H1 (cell line): ENCODE results near the gene CSAD.

Source experiments
- BACH1 ChIP-seq: IDR thresholded peaks from 2 replicates; pipeline ENCODE4 v1.6.1; 2012; ENCODE audit warnings: low read length, improper control_type of control experiment
- CBX5 ChIP-seq: fragments of 300-800, 300-1000 bp; sonication (generic); IDR thresholded peaks from 2 replicates; pipeline ENCODE4 v1.7.1; 2016; ENCODE audit warnings: antibody characterized with exemption, low read length, low read depth
- EP300 ChIP-seq, 2 experiments: IDR thresholded peaks; 1 replicate in 1 of 2; 2 replicates in 1 of 2; pipeline ENCODE4 v1.6.1; 2011 to 2012; ENCODE audit warnings: low read depth in 2 of 2, low read length in 2 of 2, mild to moderate bottlenecking in 2 of 2, borderline replicate concordance in 1 of 2, inconsistent platforms in 1 of 2, moderate library complexity in 1 of 2
- GABPA ChIP-seq: IDR thresholded peaks from 2 replicates; pipeline ENCODE4 v1.6.1; 2011; ENCODE audit warnings: mild to moderate bottlenecking, low read length, moderate library complexity, borderline replicate concordance; ENCODE audit not compliant: insufficient read depth
- HDAC6 ChIP-seq: IDR thresholded peaks from one replicate; pipeline ENCODE4 v1.7.1; 2012; ENCODE audit warnings: low read depth, mild to moderate bottlenecking, inconsistent platforms, low read length, moderate library complexity
- POLR2A ChIP-seq, 2 experiments: IDR thresholded peaks; 1 replicate in 1 of 2; 2 replicates in 1 of 2; pipeline ENCODE4 v1.6.1; 2011; ENCODE audit warnings: low read depth in 2 of 2, low read length in 2 of 2, mild to moderate bottlenecking in 2 of 2; ENCODE audit errors: control extremely low read depth in 1 of 2
- SIX5 ChIP-seq: IDR thresholded peaks from 2 replicates; pipeline ENCODE4 v1.6.1; 2011; ENCODE audit warnings: mild to moderate bottlenecking, low read depth, low read length
- TBP ChIP-seq: IDR thresholded peaks from 2 replicates; pipeline ENCODE4 v1.6.1; 2011; ENCODE audit warnings: low read depth, low read length, improper control_type of control experiment
- TF ChIP-seq, protein P1 (sequence below), 3 experiments: IDR thresholded peaks; 1 replicate in 2 of 3; 2 replicates in 1 of 3; pipeline versions ENCODE4 v1.5.1 to v1.6.1; 2011; ENCODE audit warnings: low read length in 3 of 3, mild to moderate bottlenecking in 3 of 3, inconsistent platforms in 2 of 3, low read depth in 1 of 3, moderate library complexity in 1 of 3; ENCODE audit not compliant: insufficient read depth in 1 of 3; ENCODE audit errors: control extremely low read depth in 1 of 3
- TF ChIP-seq, protein P2 (sequence below): IDR thresholded peaks from 2 replicates; pipeline ENCODE4 v1.6.1; 2011; ENCODE audit warnings: low read length, improper control_type of control experiment
- TF ChIP-seq, protein P3 (sequence below): IDR thresholded peaks from 2 replicates; pipeline ENCODE4 v1.6.1; 2012; ENCODE audit warnings: inconsistent platforms
- TF ChIP-seq, protein P4 (sequence below): IDR thresholded peaks from 2 replicates; pipeline ENCODE4 v1.6.1; 2012; ENCODE audit warnings: inconsistent platforms
- TF ChIP-seq, protein P5 (sequence below): IDR thresholded peaks from 2 replicates; pipeline ENCODE4 v1.6.1; 2012; ENCODE audit warnings: low read length, inconsistent platforms

DNA sequence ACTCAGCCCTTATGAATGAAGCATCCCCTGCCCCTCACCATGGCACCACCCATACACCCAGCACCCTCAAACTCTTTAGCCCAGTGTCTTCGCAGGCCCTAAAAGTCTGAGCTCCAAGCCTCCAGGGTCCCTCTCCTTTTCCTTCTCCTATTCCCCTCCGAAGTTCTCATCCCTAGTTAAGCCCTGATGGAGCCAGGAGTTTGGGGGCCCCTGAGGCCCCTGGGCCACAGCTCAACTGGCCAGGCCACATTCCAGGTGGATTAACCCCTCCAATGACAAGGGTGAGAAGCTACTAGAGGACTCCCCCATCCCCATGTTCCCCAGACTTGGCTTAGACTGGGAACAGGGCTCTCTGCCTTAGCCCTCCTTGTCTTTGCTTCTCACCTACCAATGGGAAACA is 48.7 kb upstream of the CSAD start:
- TF ChIP-seq, protein P1, sequence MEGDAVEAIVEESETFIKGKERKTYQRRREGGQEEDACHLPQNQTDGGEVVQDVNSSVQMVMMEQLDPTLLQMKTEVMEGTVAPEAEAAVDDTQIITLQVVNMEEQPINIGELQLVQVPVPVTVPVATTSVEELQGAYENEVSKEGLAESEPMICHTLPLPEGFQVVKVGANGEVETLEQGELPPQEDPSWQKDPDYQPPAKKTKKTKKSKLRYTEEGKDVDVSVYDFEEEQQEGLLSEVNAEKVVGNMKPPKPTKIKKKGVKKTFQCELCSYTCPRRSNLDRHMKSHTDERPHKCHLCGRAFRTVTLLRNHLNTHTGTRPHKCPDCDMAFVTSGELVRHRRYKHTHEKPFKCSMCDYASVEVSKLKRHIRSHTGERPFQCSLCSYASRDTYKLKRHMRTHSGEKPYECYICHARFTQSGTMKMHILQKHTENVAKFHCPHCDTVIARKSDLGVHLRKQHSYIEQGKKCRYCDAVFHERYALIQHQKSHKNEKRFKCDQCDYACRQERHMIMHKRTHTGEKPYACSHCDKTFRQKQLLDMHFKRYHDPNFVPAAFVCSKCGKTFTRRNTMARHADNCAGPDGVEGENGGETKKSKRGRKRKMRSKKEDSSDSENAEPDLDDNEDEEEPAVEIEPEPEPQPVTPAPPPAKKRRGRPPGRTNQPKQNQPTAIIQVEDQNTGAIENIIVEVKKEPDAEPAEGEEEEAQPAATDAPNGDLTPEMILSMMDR (IDR thresholded peaks at IDR 0.05; ENCODE audit: control extremely low read depth in 1 of 3, insufficient read depth in 1 of 3, low read depth in 1 of 3, low read length in 3 of 3): no peak
- TF ChIP-seq, protein P2, sequence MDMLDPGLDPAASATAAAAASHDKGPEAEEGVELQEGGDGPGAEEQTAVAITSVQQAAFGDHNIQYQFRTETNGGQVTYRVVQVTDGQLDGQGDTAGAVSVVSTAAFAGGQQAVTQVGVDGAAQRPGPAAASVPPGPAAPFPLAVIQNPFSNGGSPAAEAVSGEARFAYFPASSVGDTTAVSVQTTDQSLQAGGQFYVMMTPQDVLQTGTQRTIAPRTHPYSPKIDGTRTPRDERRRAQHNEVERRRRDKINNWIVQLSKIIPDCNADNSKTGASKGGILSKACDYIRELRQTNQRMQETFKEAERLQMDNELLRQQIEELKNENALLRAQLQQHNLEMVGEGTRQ: no peak
- TF ChIP-seq HDAC6: no peak
- no peak for TF ChIP-seq EP300 (IDR thresholded peaks at IDR 0.05; ENCODE audit: borderline replicate concordance in 1 of 2, low read depth in 2 of 2, low read length in 2 of 2)
- TF ChIP-seq BACH1: no peak
- TF ChIP-seq, protein P3, sequence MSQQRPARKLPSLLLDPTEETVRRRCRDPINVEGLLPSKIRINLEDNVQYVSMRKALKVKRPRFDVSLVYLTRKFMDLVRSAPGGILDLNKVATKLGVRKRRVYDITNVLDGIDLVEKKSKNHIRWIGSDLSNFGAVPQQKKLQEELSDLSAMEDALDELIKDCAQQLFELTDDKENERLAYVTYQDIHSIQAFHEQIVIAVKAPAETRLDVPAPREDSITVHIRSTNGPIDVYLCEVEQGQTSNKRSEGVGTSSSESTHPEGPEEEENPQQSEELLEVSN: no peak
- no peak for TF ChIP-seq CBX5
- TF ChIP-seq, protein P4, sequence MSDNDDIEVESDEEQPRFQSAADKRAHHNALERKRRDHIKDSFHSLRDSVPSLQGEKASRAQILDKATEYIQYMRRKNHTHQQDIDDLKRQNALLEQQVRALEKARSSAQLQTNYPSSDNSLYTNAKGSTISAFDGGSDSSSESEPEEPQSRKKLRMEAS: no peak
- TF ChIP-seq, protein P5, sequence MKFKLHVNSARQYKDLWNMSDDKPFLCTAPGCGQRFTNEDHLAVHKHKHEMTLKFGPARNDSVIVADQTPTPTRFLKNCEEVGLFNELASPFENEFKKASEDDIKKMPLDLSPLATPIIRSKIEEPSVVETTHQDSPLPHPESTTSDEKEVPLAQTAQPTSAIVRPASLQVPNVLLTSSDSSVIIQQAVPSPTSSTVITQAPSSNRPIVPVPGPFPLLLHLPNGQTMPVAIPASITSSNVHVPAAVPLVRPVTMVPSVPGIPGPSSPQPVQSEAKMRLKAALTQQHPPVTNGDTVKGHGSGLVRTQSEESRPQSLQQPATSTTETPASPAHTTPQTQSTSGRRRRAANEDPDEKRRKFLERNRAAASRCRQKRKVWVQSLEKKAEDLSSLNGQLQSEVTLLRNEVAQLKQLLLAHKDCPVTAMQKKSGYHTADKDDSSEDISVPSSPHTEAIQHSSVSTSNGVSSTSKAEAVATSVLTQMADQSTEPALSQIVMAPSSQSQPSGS: no peak
- no peak for TF ChIP-seq GABPA
- no peak for TF ChIP-seq POLR2A (IDR thresholded peaks at IDR 0.05; ENCODE audit: control extremely low read depth in 1 of 2, low read depth in 2 of 2, low read length in 2 of 2)
- no peak for TF ChIP-seq SIX5
- TF ChIP-seq TBP: no peak
